Parathyroid adenoma (tissue), 2 donors: Measurements from ENCODE around the gene GAN.

Experiments used
- H2AFZ ChIP-seq: fragments of 300-600 bp; sonication (generic); one replicate; pipeline ENCODE4 v1.7.0; 2017; ENCODE audit warnings: antibody characterized with exemption, mild to moderate bottlenecking
- H3K27ac ChIP-seq: fragments of 300-600 bp; sonication (generic); one replicate; pipeline ENCODE4 v1.7.0; 2017
- H3K27me3 ChIP-seq: fragments of 300-600 bp; sonication (generic); one replicate; pipeline ENCODE4 v1.7.0; 2017; ENCODE audit warnings: low read length; ENCODE audit not compliant: control insufficient read depth, insufficient read depth
- H3K36me3 ChIP-seq: fragments of 300-600 bp; sonication (generic); one replicate; pipeline ENCODE4 v1.7.0; 2017; ENCODE audit warnings: low read length; ENCODE audit not compliant: control insufficient read depth, insufficient read depth
- H3K4me1 ChIP-seq: fragments of 300-600 bp; sonication (generic); one replicate; pipeline ENCODE4 v1.7.0; 2017; ENCODE audit warnings: control low read depth
- H3K4me2 ChIP-seq: fragments of 300-600 bp; sonication (generic); one replicate; pipeline ENCODE4 v1.7.0; 2017; ENCODE audit warnings: low read length
- H3K4me3 ChIP-seq: fragments of 300-600 bp; sonication (generic); one replicate; pipeline ENCODE4 v1.7.0; 2017; ENCODE audit warnings: low read depth, low read length
- H3K79me2 ChIP-seq: fragments of 300-600 bp; sonication (generic); one replicate; pipeline ENCODE4 v1.7.0; 2017; ENCODE audit warnings: control low read depth
- H3K9ac ChIP-seq: fragments of 300-600 bp; sonication (generic); one replicate; pipeline ENCODE4 v1.7.0; 2017; ENCODE audit warnings: mild to moderate bottlenecking
- H3K9me3 ChIP-seq: fragments of 300-600 bp; sonication (generic); one replicate; pipeline ENCODE4 v1.7.0; 2017; ENCODE audit warnings: low read length; ENCODE audit not compliant: control insufficient read depth
- TF ChIP-seq, protein P1 (sequence below): fragments of 300-600 bp; sonication (generic); IDR thresholded peaks from one replicate; pipeline ENCODE4 v1.7.0; 2017; ENCODE audit warnings: antibody characterized with exemption, mild to moderate bottlenecking
- donor health status: primary hyperparathyroidism.

Gene GAN

DNA sequence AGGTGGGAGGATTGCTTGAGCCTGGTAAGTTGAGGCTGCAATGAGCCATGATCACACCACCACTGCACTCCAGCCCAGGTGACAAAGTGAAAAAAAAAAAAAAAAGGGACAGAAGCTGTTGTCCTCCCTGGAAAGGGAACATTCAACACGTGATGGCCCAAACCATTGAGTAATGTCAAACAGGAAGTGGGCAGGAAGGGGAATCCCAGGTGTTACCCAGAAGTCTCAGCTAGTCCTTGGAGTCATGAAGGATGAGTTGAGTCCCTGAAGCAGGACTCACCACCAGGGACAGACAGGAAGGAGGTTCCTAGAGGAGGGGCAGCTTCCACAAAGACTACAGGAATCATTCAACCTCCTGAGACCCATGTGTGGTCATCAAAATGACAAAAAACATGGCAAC is 110.0 kb downstream of the GAN start:
- no peak overlapping the region for H2AFZ ChIP-seq
- H3K27ac ChIP-seq = no peak overlapping the region
- H3K79me2 ChIP-seq = no peaks in the 10 kb centered on the region
- H3K4me2 ChIP-seq = no peak overlapping the region
- H3K4me1 ChIP-seq = no peaks in the 10 kb centered on the region
- no peak overlapping the region for H3K9ac ChIP-seq
- H3K9me3 ChIP-seq = no peaks in the 10 kb centered on the region
- no peak overlapping the region for H3K4me3 ChIP-seq
- H3K36me3 ChIP-seq = no peaks in the 10 kb centered on the region
- TF ChIP-seq, protein P1, sequence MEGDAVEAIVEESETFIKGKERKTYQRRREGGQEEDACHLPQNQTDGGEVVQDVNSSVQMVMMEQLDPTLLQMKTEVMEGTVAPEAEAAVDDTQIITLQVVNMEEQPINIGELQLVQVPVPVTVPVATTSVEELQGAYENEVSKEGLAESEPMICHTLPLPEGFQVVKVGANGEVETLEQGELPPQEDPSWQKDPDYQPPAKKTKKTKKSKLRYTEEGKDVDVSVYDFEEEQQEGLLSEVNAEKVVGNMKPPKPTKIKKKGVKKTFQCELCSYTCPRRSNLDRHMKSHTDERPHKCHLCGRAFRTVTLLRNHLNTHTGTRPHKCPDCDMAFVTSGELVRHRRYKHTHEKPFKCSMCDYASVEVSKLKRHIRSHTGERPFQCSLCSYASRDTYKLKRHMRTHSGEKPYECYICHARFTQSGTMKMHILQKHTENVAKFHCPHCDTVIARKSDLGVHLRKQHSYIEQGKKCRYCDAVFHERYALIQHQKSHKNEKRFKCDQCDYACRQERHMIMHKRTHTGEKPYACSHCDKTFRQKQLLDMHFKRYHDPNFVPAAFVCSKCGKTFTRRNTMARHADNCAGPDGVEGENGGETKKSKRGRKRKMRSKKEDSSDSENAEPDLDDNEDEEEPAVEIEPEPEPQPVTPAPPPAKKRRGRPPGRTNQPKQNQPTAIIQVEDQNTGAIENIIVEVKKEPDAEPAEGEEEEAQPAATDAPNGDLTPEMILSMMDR = no peak
- no peaks in the 10 kb centered on the region for H3K27me3 ChIP-seq

DNA sequence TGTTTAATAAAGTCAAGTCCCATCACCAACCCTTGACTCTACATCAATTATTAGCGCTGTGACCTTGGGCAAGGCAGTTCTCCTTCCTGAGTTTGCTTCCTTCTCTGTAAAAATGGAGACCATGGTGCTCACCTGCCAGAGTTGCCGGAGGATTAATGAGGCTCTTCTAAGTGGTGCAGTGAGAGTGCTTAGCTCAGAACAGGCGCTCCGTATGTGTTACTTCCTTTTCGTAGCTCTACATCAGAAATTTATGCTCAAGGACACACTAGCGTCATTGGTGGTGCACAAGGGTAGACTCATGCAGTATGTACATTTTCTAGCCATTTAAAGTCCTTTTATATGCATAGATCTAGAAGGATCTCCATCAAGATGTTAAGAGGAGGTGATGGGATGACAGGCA is 112.5 kb downstream of the GAN start:
- H3K9ac ChIP-seq = no peak overlapping the region
- no peak overlapping the region for H2AFZ ChIP-seq
- H3K79me2 ChIP-seq = no peaks in the 10 kb centered on the region
- no peak overlapping the region for H3K27ac ChIP-seq
- H3K4me1 ChIP-seq = no peaks in the 10 kb centered on the region
- no peaks in the 10 kb centered on the region for H3K9me3 ChIP-seq
- no peaks in the 10 kb centered on the region for H3K36me3 ChIP-seq
- TF ChIP-seq, protein P1 = no peak
- no peak overlapping the region for H3K4me2 ChIP-seq
- H3K27me3 ChIP-seq = no peaks in the 10 kb centered on the region
- H3K4me3 ChIP-seq = no peak overlapping the region

DNA sequence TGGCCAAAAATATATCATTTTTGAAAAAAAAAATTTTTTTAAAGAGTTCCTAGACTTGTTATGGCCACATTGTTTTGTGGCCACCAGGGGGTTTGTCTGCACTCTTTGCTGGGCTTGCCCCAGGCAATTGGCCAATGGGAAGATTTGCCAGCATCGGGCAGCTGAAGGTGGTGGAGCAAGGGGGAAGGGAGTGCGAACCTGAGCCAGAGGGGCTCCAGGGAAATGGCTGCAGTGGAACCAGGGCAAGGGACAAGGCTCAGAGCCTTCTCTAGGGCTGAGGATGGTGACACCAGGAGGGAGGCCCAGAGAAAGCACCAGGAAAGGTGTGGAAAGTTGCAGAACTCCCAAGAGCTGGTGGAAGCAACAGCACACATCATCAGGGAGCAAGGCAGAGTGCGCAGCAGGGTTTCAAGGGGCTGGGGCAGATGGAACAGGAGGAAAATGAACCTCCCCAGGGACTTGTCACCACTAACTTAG is 114.3 kb downstream of the GAN start:
- Histone ChIP-seq H3K27me3 (no peaks in the 10 kb centered on the region), H3K9ac (no peak overlapping the region), H2AFZ (peak overlapping the region; percentile 51), H3K9me3 (no peaks in the 10 kb centered on the region), H3K4me2 (no peak overlapping the region), H3K79me2 (no peaks in the 10 kb centered on the region), H3K4me1 (no peaks in the 10 kb centered on the region), H3K4me3 (no peak overlapping the region), H3K27ac (no peak overlapping the region), H3K36me3 (no peaks in the 10 kb centered on the region)
- TF ChIP-seq, protein P1 = peak; percentile 72

DNA sequence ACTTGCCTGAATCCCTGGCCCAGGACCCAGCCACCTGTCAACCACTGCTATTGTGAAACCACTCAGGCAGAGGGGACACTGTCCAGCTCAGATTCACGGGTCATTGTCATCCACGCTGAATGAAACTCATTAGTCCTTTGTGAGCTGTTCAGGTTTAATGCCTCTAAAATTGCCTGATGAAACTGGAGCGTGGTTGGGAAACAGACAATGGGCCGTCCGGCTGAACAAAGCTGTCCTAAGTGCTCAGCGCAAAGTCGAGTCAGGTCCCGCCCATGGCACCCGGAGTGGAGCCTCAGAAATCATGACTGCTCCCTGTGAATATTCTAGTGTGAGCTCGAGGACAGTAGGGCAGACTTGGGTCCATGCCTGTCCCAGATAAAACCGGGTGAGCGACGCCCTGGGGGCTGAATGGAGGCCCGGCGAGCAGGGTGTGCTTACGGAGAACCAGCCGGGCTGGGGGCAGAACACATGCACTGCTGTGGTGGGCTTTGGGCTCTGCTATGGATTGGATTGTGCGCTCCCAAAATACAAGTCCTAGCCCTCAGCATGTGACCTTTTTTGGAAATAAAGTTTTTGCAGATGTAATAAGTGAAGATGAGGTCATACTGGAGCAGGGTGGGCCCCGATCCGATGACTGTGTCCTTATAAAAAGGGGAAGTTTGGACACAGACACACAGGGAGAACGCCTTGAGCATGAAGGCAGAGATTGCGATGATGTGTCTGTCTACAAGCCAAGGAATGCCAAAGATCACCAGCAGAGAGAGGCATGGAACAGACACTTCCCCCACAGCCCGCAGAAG is 117.0 kb downstream of the GAN start:
- Histone ChIP-seq H3K27ac (no peak overlapping the region), H3K9me3 (no peaks in the 10 kb centered on the region), H3K4me1 (no peaks in the 10 kb centered on the region), H3K9ac (no peak overlapping the region), H2AFZ (no peak overlapping the region), H3K36me3 (no peaks in the 10 kb centered on the region), H3K4me3 (no peak overlapping the region), H3K4me2 (no peak overlapping the region), H3K79me2 (no peaks in the 10 kb centered on the region), H3K27me3 (no peaks in the 10 kb centered on the region)
- TF ChIP-seq, protein P1 = no peak
